SIG-M5 treated with dmso at 0.1 percent for 504 hours (cell line): ENCODE measurements around the gene DCBLD1.
"Not testable (repeated sequence)": the region's sequence is repeated elsewhere in the genome, so short reads cannot be mapped to it uniquely, and the experiment has no call there.

Experiments
- DNase-seq: peaks from one replicate; lab custom pipeline; 2025; ENCODE audit not compliant: unreplicated experiment; lab: John Stamatoyannopoulos, UW

Gene DCBLD1

DNA sequence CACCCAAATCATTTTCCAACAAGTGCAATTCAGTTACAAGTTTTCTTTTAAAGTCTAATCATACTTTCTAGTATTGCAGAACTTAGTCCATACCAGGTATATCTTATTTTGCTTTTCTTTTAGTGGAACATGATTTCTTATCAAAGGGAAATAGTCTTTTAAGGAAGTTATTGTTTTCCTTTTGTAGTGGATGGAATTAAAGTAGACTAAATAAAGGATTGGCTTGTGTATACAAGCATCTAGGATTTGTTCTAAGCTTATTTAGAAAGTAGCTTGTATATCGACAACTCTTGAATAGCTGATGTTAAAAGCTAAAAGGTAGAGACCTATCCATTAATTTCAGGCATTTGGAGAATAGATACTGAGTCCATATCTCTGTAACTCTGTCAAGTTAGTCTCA, 14.8 kb downstream of the DCBLD1 start:
- DNase-seq = no peak

DNA sequence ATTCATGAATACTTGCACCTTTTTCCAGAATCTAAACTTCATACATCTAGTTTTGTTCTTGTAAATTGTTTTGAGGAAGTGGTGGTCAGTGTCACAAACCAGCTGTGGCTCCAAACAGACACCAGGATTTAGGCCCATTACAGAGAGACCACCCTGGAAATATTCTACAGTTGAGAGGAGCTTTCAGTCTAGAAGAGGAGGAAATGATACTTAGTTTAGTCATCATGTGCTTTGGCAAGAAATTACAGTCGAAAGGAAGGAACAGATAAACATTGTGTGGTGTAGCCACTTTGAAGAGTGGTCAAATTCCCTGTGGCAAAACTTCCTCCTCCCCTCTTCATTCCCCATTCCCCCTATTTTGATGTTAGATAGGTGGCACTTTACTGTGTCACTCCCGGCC, 15.7 kb downstream of the DCBLD1 start:
- peak; percentile 82 for DNase-seq

DNA sequence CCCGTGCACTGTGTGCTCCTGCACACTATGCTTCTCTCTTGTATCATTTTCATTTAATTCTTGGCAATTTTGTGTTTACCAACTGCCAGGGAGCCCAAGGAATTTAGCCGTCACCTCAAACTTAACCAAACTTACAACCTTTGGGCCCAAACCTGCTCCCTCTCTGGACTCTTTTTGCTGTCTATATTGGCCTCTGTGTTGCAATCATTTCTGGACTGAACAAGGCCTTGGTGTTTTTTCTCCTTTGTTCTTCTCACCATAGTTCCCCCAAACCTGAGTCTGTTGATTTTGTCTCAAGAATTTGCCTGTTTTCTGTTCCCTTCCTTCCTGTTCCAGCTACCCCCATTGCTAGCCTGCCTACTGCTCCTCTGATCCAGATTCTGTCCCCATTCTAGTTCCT, 19.2 kb downstream of the DCBLD1 start:
- DNase-seq = no peak

GRCh38 chr6:117502580-117502979, 20.1 kb downstream of the DCBLD1 start:
- DNase-seq = peak; percentile 19

- no peak for DNase-seq
These were observed 20.7 kb downstream of the DCBLD1 start for GRCh38 chr6:117503211-117503610.

GRCh38 chr6:117504478-117505144, 22.1 kb downstream of the DCBLD1 start:
- DNase-seq = no peak

DNA sequence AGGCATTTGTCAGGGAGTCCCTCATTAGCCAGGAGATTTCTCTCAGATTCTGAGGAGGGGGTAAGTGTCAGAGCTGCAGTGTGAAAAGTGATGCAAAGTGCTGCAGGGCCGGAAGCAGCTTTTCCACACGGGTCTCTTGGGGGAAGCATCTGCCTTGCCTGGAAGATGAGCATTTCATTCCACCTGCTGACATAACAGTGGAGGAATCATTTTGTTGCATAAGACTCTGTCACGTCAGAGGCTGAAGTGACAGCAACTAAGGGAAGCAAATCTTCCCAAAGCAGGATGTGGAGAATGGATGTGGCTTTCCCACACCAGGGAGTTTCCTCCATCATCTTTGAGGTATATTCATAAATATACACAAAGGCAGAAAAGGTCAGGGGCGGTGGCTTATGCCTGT, 22.8 kb downstream of the DCBLD1 start:
- DNase-seq = no peak

DNA sequence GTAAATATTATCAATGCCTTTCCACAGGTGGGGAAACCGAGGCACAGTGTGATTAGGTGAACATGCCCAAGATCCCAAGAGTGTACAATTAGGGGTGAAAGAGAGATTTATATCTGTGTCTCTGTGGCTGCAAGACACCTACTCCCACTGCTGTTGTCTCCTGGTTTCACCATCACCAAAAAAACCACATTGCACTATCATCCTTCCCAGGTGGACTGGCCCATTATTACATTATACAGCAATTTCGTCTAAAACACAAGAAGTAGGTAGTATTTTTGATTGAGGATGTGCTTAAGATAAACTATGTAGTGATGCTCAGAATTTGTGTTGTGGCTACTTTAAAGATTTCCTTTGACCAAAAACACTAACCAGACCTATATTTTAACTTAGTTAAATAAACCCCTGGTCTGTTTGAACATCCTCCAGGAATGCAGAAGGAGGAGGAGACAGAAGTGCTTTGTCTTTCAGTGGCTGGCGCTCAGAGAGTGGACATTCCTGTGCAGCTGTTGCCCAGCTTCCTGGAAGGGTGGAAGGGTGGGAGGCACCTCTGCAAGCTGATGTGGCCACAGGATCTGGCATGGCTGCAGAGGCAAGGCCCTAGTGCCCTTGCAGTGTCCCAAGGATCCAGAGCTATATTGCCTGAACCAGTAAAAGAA, 23.8 kb downstream of the DCBLD1 start:
- DNase-seq = no peak

GRCh38 chr6:117506907-117507306, 24.4 kb downstream of the DCBLD1 start:
- no peak for DNase-seq

GRCh38 chr6:117508450-117508971, 26.0 kb downstream of the DCBLD1 start:
- no peak for DNase-seq

- DNase-seq = no peak
These were observed 26.5 kb downstream of the DCBLD1 start for GRCh38 chr6:117509021-117509420.

- no peak for DNase-seq
These were observed 29.8 kb downstream of the DCBLD1 start for GRCh38 chr6:117512056-117512828.

- no peak for DNase-seq
These were observed 30.6 kb downstream of the DCBLD1 start for GRCh38 chr6:117512987-117513573.

GRCh38 chr6:117513778-117514365, 31.4 kb downstream of the DCBLD1 start:
- DNase-seq = no peak

DNA sequence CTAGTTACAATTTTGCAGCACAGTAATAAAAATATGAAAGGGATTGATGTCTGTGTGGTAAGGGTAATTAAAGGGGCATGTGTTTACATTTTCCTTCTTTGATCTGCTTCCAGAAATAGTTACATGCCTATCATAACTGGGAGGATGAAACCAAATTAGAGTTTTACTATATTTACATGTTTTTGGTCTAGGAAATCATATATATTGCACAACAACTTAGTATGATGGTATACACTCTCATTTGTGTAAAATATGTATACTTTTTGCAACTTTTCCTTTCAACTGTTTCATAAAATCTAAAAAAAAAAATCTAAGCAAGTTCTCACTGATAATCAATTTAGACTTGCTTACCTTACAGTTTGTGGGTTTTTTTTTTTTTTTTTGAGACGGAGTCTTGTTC, 32.2 kb downstream of the DCBLD1 start:
- no peak for DNase-seq

GRCh38 chr6:117515326-117515725, 32.9 kb downstream of the DCBLD1 start:
- DNase-seq = no peak

GRCh38 chr6:117517995-117518394, 35.5 kb downstream of the DCBLD1 start:
- DNase-seq = not testable (repeated sequence)

DNA sequence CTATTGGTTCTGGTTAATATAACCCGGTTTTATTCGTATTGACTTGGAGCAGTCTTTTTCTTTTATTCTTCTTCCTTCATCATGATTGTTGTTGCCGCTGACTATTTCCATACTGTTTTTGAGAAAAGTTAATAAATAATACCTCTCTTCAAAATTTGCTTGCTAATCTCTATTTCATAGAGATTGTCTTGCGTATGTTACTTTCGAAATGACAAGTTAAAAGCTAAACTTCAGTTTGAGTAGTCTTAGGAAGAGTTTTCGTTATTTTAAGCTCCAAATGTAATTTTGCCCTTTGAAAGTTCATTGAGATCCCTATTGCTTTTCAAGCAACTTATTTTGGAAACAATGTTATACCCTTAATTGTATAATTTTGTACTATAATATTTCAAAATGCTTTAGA, 36.4 kb downstream of the DCBLD1 start:
- DNase-seq = no peak

GRCh38 chr6:117520603-117521395, 38.3 kb downstream of the DCBLD1 start:
- DNase-seq = no peak

- no peak for DNase-seq
These were observed 39.5 kb downstream of the DCBLD1 start for GRCh38 chr6:117521791-117522502.
